GM19238 (cell line): ENCODE results near the gene DHX38.

Source experiments
- DNase-seq: peaks from one replicate; pipeline ENCODE4 v3.0.0; 2011; ENCODE audit warnings: low spot score; ENCODE audit not compliant: insufficient read length

DHX38 gene

GRCh38 chr16:72083778-72084404 is 9.8 kb upstream of the DHX38 start:
- no peak for DNase-seq

DNA sequence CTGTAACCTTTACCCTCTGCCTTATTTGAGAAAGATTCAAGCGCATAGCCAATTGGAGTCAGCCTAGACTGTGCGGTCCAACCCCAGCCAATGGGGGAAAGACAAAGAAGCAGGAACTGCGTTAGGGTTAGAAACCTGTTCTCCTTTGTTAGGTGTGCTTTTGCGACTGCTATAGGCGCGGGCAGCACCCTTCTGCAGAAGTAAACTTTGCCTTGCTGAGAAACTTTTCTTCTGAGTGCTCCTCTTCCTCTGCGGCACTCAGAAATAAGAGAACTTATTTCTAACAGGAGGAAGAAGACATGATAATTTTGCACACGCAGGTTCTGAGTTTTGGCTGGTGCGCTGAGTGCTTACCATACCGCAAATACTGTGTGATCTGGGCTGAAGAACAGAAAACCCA is 9.2 kb upstream of the DHX38 start:
- no peak for DNase-seq

GRCh38 chr16:72085002-72085401 is 8.6 kb upstream of the DHX38 start:
- no peak for DNase-seq

DNA sequence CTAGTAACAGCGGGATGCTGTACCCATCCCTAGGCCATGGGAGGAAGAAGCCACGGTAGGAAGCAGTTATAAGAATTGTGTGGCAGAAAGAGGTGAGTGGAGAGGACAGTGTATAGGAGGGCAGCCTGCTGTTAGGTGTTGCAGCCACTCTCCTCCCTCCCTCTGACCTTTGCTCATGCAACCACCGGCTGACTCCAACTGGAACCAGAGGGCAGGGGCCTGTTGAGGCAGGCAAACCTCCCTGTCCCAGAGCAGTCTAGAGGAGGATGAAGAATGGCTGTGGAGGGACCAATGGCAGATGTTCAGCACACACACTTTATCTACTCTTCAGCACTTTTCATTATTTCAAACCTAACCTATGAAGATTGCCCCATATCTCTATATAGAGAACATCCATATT is 2.4 kb upstream of the DHX38 start:
- DNase-seq: no peak

- no peak for DNase-seq
Observed at GRCh38 chr16:72092832-72093447, 707 bp upstream of the DHX38 start.

DNA sequence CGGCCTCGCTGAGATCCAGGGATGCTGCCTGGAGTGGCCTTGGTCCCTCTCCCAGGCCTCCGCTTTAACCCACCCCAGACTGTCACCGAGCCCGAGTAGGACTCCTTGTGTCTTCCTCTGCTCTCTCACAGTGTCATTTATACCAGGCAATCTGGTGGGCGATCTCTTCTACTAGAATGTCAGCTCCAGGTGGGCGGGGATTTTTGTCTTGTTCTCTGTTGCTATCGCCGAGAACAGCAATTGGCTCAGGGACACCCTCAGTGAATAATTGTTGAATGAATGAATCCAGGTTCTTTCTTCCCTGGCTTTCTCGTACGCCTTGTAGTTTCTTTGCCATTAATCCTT is 591 bp downstream of the DHX38 start:
- no peak for DNase-seq

DNA sequence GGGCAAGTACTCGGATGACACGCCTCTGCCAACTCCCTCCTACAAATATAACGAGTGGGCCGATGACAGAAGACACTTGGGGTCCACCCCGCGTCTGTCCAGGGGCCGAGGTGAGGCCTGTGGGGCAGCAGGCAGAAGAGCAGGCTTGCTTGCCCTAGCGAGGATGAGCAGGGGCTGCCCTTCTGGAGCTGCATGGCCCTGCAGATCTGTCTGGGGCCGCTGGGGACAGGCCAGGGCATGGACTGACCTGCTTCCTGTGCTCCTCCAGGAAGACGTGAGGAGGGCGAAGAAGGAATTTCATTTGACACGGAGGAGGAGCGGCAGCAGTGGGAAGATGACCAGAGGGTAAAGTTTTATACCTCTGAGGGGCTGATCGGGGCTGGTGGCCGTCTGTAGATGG is 5.3 kb downstream of the DHX38 start:
- no peak for DNase-seq

DNA sequence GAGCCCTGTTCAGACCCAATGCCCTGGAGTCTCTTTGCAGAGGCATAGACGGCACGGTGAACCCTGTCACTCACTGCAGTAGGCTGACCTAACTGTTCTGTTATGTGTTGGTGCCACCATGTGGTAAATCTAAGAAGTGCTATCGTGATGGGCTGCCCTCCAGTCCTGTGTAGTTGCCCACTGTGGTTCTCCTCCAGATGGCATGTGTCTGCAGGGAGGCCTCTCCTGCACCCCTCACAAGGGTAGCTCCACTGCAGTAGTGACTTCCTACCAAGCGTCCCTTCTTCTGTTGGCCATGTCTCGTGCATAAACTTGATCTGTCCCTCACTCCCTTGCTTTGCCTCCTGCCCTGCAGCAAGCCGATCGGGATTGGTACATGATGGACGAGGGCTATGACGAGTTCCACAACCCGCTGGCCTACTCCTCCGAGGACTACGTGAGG is 5.8 kb downstream of the DHX38 start:
- DNase-seq: peak; percentile 44

- no peak for DNase-seq
Observed at GRCh38 chr16:72101195-72101594, 7.5 kb downstream of the DHX38 start.

GRCh38 chr16:72104905-72105304 is 11.3 kb downstream of the DHX38 start:
- DNase-seq: no peak

DNA sequence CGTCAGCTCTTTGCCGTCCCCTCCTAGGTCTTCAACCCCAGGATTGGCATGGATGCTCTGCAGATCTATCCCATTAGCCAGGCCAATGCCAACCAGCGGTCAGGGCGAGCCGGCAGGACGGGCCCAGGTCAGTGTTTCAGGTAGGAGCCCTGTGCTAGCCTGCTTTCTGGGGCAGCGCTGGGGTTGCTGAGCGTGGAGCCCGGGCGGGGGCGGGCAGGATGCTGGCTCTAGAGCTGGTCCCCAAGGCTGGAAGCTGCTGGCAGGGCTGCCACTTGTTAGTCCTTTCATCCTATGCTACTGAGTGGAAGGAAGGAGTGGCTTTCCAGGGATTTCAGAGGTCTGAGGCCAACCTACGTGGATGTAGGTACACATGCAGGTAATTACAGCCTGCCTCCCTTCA is 12.3 kb downstream of the DHX38 start:
- DNase-seq: no peak

DNA sequence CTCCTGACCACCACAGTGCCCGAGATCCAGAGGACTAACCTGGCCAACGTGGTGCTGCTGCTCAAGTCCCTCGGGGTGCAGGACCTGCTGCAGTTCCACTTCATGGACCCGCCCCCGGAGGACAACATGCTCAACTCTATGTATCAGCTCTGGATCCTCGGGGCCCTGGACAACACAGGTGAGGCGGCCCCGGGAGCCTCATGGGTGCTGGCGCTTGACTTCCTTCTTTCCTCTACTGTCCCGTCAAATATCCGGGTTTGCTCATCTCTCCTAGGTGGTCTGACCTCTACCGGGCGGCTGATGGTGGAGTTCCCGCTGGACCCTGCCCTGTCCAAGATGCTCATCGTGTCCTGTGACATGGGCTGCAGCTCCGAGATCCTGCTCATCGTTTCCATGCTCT is 13.7 kb downstream of the DHX38 start:
- no peak for DNase-seq

DNA sequence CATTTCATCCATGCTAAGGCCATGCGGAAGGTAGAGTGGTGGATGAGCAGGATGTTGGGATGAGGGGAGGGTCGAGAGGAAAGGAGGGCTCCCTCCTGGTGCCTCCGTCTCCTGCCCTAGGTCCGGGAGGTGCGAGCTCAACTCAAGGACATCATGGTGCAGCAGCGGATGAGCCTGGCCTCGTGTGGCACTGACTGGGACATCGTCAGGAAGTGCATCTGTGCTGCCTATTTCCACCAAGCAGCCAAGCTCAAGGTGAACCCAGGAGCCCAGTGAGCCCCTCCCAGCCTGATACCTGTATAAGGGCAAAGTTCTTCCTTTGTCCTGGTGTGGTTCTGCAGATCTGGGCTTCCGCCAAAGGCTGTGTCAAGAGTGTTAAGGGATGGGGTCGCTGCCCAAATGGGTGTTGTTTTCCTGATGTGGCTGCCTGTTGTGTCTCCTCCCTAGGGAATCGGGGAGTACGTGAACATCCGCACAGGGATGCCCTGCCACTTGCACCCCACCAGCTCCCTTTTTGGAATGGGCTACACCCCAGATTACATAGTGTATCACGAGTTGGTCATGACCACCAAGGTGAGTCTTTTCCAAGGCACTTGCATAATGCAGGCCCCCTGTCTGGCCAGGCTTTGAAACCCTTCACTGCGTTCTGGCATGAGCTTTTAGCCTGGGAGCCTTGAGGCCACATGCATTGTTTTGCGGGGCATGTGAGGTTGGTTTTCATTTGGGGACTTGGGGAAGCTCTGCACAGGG is 14.9 kb downstream of the DHX38 start:
- DNase-seq: no peak

GRCh38 chr16:72109300-72109699 is 15.7 kb downstream of the DHX38 start:
- no peak for DNase-seq

- no peak for DNase-seq
Observed at GRCh38 chr16:72109966-72110530, 16.4 kb downstream of the DHX38 start.

DNA sequence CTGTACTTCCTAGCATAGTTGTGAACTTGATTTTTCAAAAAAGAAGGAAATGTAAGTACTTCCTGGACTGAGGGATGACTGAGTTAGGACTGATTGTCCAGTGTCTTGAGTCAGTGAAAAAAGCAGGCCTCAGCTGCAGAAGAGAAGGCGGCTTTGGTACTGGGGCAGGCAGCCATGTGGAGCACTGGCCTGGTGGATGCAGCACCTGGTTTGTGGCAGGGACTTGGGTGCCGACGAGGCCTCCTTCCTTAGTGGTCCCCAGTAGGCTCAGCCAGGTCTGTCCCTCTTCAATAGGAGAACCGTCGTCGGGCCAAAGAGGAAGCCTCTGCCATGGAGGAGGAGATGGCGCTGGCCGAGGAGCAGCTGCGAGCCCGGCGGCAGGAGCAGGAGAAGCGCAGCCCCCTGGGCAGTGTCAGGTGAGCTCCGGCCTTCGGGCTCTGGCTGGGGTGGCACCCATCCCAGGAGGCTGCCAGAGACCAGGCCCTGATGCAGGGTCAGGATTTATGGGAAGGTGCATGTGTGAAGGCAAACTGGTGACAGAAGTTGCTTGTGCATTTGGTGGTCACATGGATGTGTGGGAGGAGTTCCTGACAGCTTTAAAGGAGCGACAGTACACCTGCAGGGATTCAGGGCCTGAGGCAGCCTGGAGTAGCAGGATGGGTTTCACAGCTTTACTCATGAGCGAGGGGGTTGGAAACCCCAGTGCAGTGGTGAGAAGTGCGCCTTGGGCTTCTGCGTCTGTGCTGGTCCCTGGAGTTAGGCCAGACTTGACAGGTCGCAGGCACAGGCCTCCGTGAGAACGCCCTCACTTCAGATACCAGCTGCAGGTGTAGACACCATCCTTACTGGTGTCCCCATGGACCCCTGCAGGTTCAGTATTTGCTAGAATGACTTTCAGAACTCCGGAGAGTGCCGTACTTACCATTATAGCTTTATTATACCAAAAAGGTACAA is 17.3 kb downstream of the DHX38 start:
- no peak for DNase-seq

- no peak for DNase-seq
Observed at GRCh38 chr16:72111657-72112451, 18.2 kb downstream of the DHX38 start.

DNA sequence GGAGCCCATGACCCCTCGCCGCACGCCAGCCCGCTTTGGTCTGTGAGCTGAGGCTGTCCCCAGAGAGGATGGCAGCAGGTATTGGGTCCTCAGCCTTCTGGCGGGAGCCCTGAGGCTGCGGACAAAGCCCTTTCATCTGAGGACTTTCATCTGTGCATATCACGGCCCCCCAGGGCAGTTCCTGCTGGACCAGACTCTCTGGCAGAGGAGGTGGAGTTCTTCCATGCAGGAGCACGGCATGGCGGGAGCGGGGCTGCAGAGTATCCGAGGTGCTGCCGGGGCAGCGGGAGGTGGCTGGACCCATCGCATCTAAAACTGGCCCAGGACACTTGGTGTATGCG is 18.8 kb downstream of the DHX38 start:
- no peak for DNase-seq

DNA sequence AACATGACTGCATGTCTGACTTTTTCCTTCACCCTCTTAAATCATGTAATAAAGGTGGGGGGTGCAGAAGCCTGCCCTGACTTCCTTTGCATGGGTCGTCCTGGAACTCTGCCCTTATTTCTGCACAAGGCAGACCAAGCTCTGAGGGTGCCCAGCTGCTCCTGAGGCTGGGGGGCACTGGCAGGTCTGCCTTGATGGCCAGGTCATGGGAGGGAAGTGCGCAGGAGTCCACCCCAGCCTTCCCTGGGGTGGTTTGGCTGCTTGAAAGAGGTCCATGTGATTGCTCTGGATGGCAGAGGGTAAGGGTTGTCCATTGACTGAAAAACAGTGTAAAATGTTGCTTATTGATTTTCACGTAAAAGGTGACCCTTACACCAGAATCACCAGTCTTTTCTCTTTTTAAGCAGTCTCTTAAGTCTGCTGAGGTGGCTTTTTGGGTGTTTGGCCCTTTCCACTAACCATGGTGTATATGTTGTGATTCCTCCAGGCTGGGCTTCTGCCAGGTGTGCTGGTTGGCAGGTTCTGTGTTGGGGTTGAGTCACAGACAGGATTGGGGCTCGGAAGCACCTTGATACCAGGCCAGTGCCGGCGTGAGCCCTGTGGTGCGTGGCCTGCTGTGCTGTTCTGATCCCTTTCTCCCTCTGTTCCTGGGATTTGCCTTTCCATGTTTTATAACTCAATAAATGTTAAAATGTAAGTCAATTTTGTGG is 19.4 kb downstream of the DHX38 start:
- DNase-seq: no peak

DNA sequence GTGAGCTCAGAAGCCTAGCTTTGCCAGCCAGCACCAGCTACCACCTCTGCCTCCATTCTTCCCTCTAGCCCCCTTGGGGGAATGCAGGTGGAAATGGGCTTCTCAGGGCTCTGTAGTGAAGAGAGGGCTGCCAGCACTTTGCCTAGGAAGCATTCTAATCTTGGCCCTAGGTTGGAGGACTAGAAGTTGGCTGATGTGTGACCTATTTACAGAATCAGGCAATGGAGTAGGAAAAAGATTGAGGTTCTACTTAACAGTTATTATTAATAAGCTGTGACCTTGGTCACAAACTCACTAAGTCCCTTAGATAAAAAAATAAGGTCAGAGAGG is 19.9 kb downstream of the DHX38 start:
- no peak for DNase-seq
